BJ (cell line): ENCODE measurements around the gene INPP5J. TPM values are rescaled to one million over a fixed set of nuclear protein-coding genes. Genes with fewer than 3 reads are reported as not detected.

ENCODE experiments used
- CTCF ChIA-PET: fragments of 350-600 bp; formaldehyde crosslinking; extraction: SDS; loops from one replicate; lab custom pipeline; 2021; ENCODE audit warnings: antibody characterized with exemption, inconsistent platforms; lab: Yijun Ruan, JAX
- POLR2A ChIA-PET: fragments of 300-600 bp; sonication (Branson Sonifier 250); formaldehyde crosslinking; extraction: SDS; loops from one replicate; lab custom pipeline; 2021; ENCODE audit warnings: antibody characterized with exemption; lab: Charles Lee
- DNase-seq: peaks from one replicate; pipeline ENCODE4 v3.0.0-alpha.2; 2011; ENCODE audit warnings: low read depth
- H3K27me3 ChIP-seq: 2 replicates; pipeline ENCODE4 v1.6.0; 2011; ENCODE audit warnings: low read length; ENCODE audit not compliant: control insufficient read depth, insufficient read depth
- H3K36me3 ChIP-seq: 2 replicates; pipeline ENCODE4 v1.5.1; 2011; ENCODE audit warnings: low read length; ENCODE audit not compliant: control insufficient read depth, insufficient read depth
- H3K4me3 ChIP-seq: 2 replicates; pipeline ENCODE4 v1.5.1; 2011; ENCODE audit warnings: low read depth, mild to moderate bottlenecking, control low read depth, low read length
- polyA plus RNA-seq: library from polyadenylated mRNA; depleted of rRNA; stranded (reverse); fragments of >200 nt; gene quantifications from 2 replicates; pipeline ENCODE4 v1.2.3, GENCODE V29; 2011
- TF ChIP-seq, protein P1 (sequence below): IDR thresholded peaks from 2 replicates; pipeline ENCODE4 v1.5.1; 2011; ENCODE audit warnings: low read depth, mild to moderate bottlenecking, control low read depth, inconsistent platforms, low read length, moderate library complexity; ENCODE audit not compliant: insufficient read depth

Gene INPP5J
- polyA plus RNA-seq, 1 experiment, result 1.5 TPM

- POLR2A ChIA-PET, result interaction anchor here (0.6 kb wide), 1 partner anchor 116 kb away, joined by 3 read pairs; no protein-coding TSS in a partner anchor
- TF ChIP-seq, protein P1, sequence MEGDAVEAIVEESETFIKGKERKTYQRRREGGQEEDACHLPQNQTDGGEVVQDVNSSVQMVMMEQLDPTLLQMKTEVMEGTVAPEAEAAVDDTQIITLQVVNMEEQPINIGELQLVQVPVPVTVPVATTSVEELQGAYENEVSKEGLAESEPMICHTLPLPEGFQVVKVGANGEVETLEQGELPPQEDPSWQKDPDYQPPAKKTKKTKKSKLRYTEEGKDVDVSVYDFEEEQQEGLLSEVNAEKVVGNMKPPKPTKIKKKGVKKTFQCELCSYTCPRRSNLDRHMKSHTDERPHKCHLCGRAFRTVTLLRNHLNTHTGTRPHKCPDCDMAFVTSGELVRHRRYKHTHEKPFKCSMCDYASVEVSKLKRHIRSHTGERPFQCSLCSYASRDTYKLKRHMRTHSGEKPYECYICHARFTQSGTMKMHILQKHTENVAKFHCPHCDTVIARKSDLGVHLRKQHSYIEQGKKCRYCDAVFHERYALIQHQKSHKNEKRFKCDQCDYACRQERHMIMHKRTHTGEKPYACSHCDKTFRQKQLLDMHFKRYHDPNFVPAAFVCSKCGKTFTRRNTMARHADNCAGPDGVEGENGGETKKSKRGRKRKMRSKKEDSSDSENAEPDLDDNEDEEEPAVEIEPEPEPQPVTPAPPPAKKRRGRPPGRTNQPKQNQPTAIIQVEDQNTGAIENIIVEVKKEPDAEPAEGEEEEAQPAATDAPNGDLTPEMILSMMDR, result no peak
- CTCF ChIA-PET, result interaction anchor here (0.9 to 1.8 kb wide), 5 partner anchors 31 to 392 kb away, joined by 3 to 5 read pairs (median 4); partner anchors contain the start of gene SELENOM
- Histone ChIP-seq H3K36me3 (no peaks in the 10 kb centered on the region), H3K4me3 (no peak overlapping the region), H3K27me3 (no peaks in the 10 kb centered on the region; the same call in 1 of the 2 replicates)
- DNase-seq, result no peak
Observed at GRCh38 chr22:31154975-31155374, 32.2 kb downstream of the INPP5J start.

DNA sequence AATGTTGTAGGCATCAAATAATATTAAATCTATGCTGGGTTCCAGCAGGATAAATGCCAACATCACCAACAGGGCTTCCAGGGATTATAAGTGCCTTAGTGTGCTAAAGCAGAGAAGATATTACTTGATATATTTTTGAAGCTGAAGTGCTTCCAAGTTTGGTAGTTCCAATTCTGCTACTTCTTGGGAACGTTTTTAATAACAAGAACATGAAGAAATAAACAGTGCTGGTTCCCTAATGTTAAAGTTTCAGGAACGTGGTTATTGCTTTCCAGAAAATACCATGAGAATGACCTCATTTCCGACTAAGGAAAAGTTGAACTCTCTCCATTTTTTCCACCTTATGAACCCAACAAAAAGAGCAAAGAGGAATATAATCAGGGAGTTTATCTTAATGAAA, 32.7 kb downstream of the INPP5J start:
- TF ChIP-seq, protein P1, result no peak
- no peak overlapping the region for H3K4me3 ChIP-seq
- H3K36me3 ChIP-seq, result no peaks in the 10 kb centered on the region
- DNase-seq, result peak; percentile 73
- H3K27me3 ChIP-seq, result no peaks in the 10 kb centered on the region; the same call in 1 of the 2 replicates
- ChIA-PET CTCF (interaction anchor here (1.0 to 1.8 kb wide), 5 partner anchors 31 to 111 kb away, joined by 3 to 5 read pairs (median 4); partner anchors contain the start of gene SELENOM), POLR2A (no interaction called here)

- DNase-seq, result no peak
- CTCF ChIA-PET, result interaction anchor here (1.4 to 5.3 kb wide), 7 partner anchors 10 to 113 kb away, joined by 3 to 29 read pairs (median 4); partner anchors contain the start of genes LIMK2 and SELENOM
Observed at GRCh38 chr22:31160328-31160978, 37.7 kb downstream of the INPP5J start.

GRCh38 chr22:31161386-31161785, 38.6 kb downstream of the INPP5J start:
- CTCF ChIA-PET, result interaction anchor here (1.2 to 5.3 kb wide), 6 partner anchors 8 to 54 kb away, joined by 3 to 29 read pairs (median 4); partner anchors contain the start of genes LIMK2 and SELENOM
- DNase-seq, result no peak
- Histone ChIP-seq H3K27me3 (no peaks in the 10 kb centered on the region), H3K4me3 (peak overlapping the region; percentile 62), H3K36me3 (no peaks in the 10 kb centered on the region; the same call in none of the 2 replicates)
- TF ChIP-seq, protein P1, result no peak
- POLR2A ChIA-PET, result no interaction called here

More at GRCh38 chr22:31160328-31160978, 37.7 kb downstream of the INPP5J start:
- TF ChIP-seq, protein P1, result no peak
- POLR2A ChIA-PET, result interaction anchor here (0.7 to 1.1 kb wide), 2 partner anchors 13 to 53 kb away, joined by 3 to 4 read pairs; partner anchors contain the start of gene SELENOM
- Histone ChIP-seq H3K4me3 (peak overlapping the region; percentile 62), H3K36me3 (no peaks in the 10 kb centered on the region; the same call in none of the 2 replicates), H3K27me3 (no peaks in the 10 kb centered on the region)
